Kidney epithelial cell (primary cell): Measurements from ENCODE around the gene CORO2B. TPM values are rescaled to one million over a fixed set of nuclear protein-coding genes. Genes with fewer than 3 reads are reported as not detected.

Experiments
- DNase-seq: peaks from one replicate; pipeline ENCODE4 v3.0.0-alpha.2; 2010; ENCODE audit warnings: low read depth
- H3K27me3 ChIP-seq: 2 replicates; pipeline ENCODE4 v1.6.0; 2011; ENCODE audit warnings: low read length; ENCODE audit not compliant: control insufficient read depth, insufficient read depth
- H3K36me3 ChIP-seq: 2 replicates; pipeline ENCODE4 v1.5.1; 2011; ENCODE audit warnings: low read length; ENCODE audit not compliant: control insufficient read depth, insufficient read depth
- H3K4me3 ChIP-seq: 2 replicates; pipeline ENCODE4 v1.5.1; 2011; ENCODE audit warnings: low read depth, mild to moderate bottlenecking, control low read depth, low read length
- CTCF ChIP-seq: IDR thresholded peaks from 2 replicates; pipeline ENCODE4 v1.5.1; 2011; ENCODE audit warnings: mild to moderate bottlenecking, moderate library complexity, low read length, control low read depth, inconsistent platforms; ENCODE audit not compliant: insufficient read depth, poor library complexity, severe bottlenecking
- total RNA-seq: library from RNA; depleted of rRNA; stranded (reverse); fragments of >200 nt; gene quantifications from 2 replicates; pipeline ENCODE4 v1.2.3, GENCODE V29; 2015

The CORO2B gene
- total RNA-seq, 1 donor from 2014 or later, result 19.8 TPM

GRCh38 chr15:68561171-68561900, 17.5 kb upstream of the CORO2B start:
- DNase-seq, result no peak
- Histone ChIP-seq H3K36me3 (no peaks in the 10 kb centered on the region), H3K27me3 (no peaks in the 10 kb centered on the region), H3K4me3 (no peak overlapping the region)
- no peak for TF ChIP-seq CTCF

GRCh38 chr15:68561901-68562300, 16.9 kb upstream of the CORO2B start:
- no peaks in the 10 kb centered on the region for H3K36me3 ChIP-seq
- no peak overlapping the region for H3K4me3 ChIP-seq
- DNase-seq, result no peak
- no peaks in the 10 kb centered on the region for H3K27me3 ChIP-seq
- no peak for TF ChIP-seq CTCF

- no peaks in the 10 kb centered on the region for H3K36me3 ChIP-seq
- no peak for DNase-seq
- H3K4me3 ChIP-seq, result no peak overlapping the region
- no peak for TF ChIP-seq CTCF
- no peaks in the 10 kb centered on the region for H3K27me3 ChIP-seq
These were observed 14.6 kb upstream of the CORO2B start for GRCh38 chr15:68564173-68564572.

GRCh38 chr15:68565234-68565633, 13.6 kb upstream of the CORO2B start:
- no peak overlapping the region for H3K4me3 ChIP-seq
- TF ChIP-seq CTCF, result no peak
- no peaks in the 10 kb centered on the region for H3K36me3 ChIP-seq
- DNase-seq, result no peak
- no peaks in the 10 kb centered on the region for H3K27me3 ChIP-seq

- Histone ChIP-seq H3K4me3 (no peak overlapping the region), H3K36me3 (no peaks in the 10 kb centered on the region), H3K27me3 (no peaks in the 10 kb centered on the region)
- no peak for DNase-seq
- no peak for TF ChIP-seq CTCF
These were observed 13.1 kb upstream of the CORO2B start for GRCh38 chr15:68565726-68566125.

GRCh38 chr15:68566377-68566954, 12.3 kb upstream of the CORO2B start:
- no peak overlapping the region for H3K4me3 ChIP-seq
- DNase-seq, result no peak
- H3K27me3 ChIP-seq, result no peaks in the 10 kb centered on the region
- no peak for TF ChIP-seq CTCF
- no peaks in the 10 kb centered on the region for H3K36me3 ChIP-seq
